GM12892 (cell line): ENCODE measurements around the gene PPHLN1.

Experiments
- POLR2A ChIP-seq: IDR thresholded peaks from 2 replicates; pipeline ENCODE4 v1.6.1; 2011; ENCODE audit warnings: low read depth, low read length, control low read depth
- POLR2AphosphoS5 ChIP-seq: IDR thresholded peaks from 2 replicates; pipeline ENCODE4 v1.6.1; 2011; ENCODE audit warnings: low read depth, low read length, control low read depth
- TAF1 ChIP-seq: IDR thresholded peaks from 2 replicates; pipeline ENCODE4 v1.6.1; 2011; ENCODE audit warnings: low read depth, mild to moderate bottlenecking, control low read depth, low read length, borderline replicate concordance

DNA sequence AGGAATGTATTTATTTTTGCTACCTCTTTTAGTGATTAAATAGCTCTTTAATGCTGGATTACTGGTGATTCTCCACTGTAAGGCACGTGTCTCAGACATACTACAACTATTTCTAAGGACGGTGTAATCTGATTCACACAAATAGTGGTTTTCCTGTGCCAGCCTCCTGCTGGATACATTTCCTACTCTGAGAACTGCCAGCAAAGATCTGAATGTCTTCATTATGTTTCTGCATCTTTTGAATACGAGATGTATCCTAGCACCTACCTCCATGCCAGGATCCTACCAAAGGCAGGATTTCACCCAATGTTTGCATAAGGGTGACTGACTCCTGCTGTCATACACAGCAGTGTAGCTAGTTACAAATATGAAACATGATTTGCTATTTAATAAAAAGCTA lies 143.0 kb downstream of the PPHLN1 start:
- no peak for TF ChIP-seq POLR2AphosphoS5
- no peak for TF ChIP-seq POLR2A
- no peak for TF ChIP-seq TAF1
